ENCODE data around the gene HRCT1. TPM values are rescaled to one million over a fixed set of nuclear protein-coding genes. Genes with fewer than 3 reads are reported as not detected.

The HRCT1 gene
- total and polyA plus RNA-seq, 11 donors, result 0.97 to 9.5 (median 4.4) TPM

GRCh38 chr9:35945341-35946018, 39.5 kb downstream of the HRCT1 start:
- Histone ChIP-seq H3K27me3 (no peaks in the 10 kb centered on the region), H3K9me3 (no peaks in the 10 kb centered on the region), H3K4me1 (peaks cover 0 to 34% (median 19%) of the 10 kb centered on the region in 12 donors), H3K36me3 (no peaks in the 10 kb centered on the region), H3K4me3 (peak overlapping the region in 6 of 12 donors; percentile 18 to 36 (median 26)), H3K27ac (peak overlapping the region; percentile 23 to 80 (median 64))
- TF ChIP-seq CTCF (IDR thresholded peaks at IDR 0.05) (peak; percentile 75 to 95 (median 87)), POLR2A (IDR thresholded peaks at IDR 0.05) (no peak)
- intact Hi-C loops (cut with DNase I), result loop anchor here (1.0 to 5.0 kb wide), 7 partner anchors 38 to 155 kb away; partner anchors contain the start of genes HRCT1 (in 2 of the 10), NPR2 (in 1 of the 10) and SPAAR (in 1 of the 10)
- WGBS, 4 donors, result 26 to 29% (median 28%) methylated on average over 10 of the region's 10 CpGs
- DNase-seq (peak; percentile 83 to 90 (median 87)), ATAC-seq (peak; percentile 31 to 83 (median 80))

GRCh38 chr9:35948451-35948850, 42.4 kb downstream of the HRCT1 start:
- no peaks in the 10 kb centered on the region for H3K27me3 ChIP-seq
- no peaks in the 10 kb centered on the region for H3K9me3 ChIP-seq
- H3K36me3 ChIP-seq, result no peaks in the 10 kb centered on the region
- intact Hi-C loops (cut with DNase I), result loop anchor here in 2 of 10 donors (5.0 kb wide), 2 partner anchors 41 to 46 kb away; partner anchors contain the start of genes HRCT1 (in 1 of the 2) and SPAAR (in 1 of the 2)
- no peak overlapping the region for H3K4me3 ChIP-seq
- DNase-seq, result no peak
- H3K4me1 ChIP-seq, result peaks cover 0 to 40% (median 17%) of the 10 kb centered on the region in 12 donors
- no peak for ATAC-seq
- peak overlapping the region in 5 of 12 donors; percentile 13 to 71 (median 48) for H3K27ac ChIP-seq
- TF ChIP-seq POLR2A (IDR thresholded peaks at IDR 0.05) (no peak), CTCF (IDR thresholded peaks at IDR 0.05) (no peak)
- WGBS, 4 donors, result 60 to 71% (median 67%) methylated on average over 2 of the region's 2 CpGs

- WGBS, 4 donors, result 43 to 56% (median 51%) methylated on average over 2 of the region's 2 CpGs
- no peaks in the 10 kb centered on the region for H3K36me3 ChIP-seq
- peaks cover 0 to 40% (median 17%) of the 10 kb centered on the region in 12 donors for H3K4me1 ChIP-seq
- DNase-seq (no peak), ATAC-seq (peak in 3 of 4 donors; percentile 32 to 51 (median 45))
- H3K27me3 ChIP-seq, result no peaks in the 10 kb centered on the region
- peak overlapping the region in 10 of 12 donors; percentile 2 to 71 (median 34) for H3K27ac ChIP-seq
- TF ChIP-seq CTCF (IDR thresholded peaks at IDR 0.05), result no peak
- TF ChIP-seq POLR2A (IDR thresholded peaks at IDR 0.05), result no peak
- H3K9me3 ChIP-seq, result no peaks in the 10 kb centered on the region
- no peak overlapping the region for H3K4me3 ChIP-seq
- intact Hi-C loops (cut with DNase I), result loop anchor here in 2 of 10 donors (5.0 kb wide), 2 partner anchors 42 to 47 kb away; partner anchors contain the start of genes HRCT1 (in 1 of the 2) and SPAAR (in 1 of the 2)
Measured at GRCh38 chr9:35948901-35949318, 42.9 kb downstream of the HRCT1 start.

GRCh38 chr9:35951736-35952135, 45.7 kb downstream of the HRCT1 start:
- H3K36me3 ChIP-seq, result no peaks in the 10 kb centered on the region
- WGBS, 4 donors, result 37 to 54% (median 48%) methylated on average over 6 of the region's 6 CpGs
- H3K9me3 ChIP-seq, result no peaks in the 10 kb centered on the region
- peaks cover 0 to 25% (median 8%) of the 10 kb centered on the region in 12 donors for H3K4me1 ChIP-seq
- peak overlapping the region; percentile 47 to 84 (median 68) for H3K27ac ChIP-seq
- DNase-seq (peak in 2 of 5 donors; percentile 33 to 55), ATAC-seq (peak; percentile 43 to 83 (median 65))
- TF ChIP-seq CTCF (IDR thresholded peaks at IDR 0.05), result no peak
- TF ChIP-seq POLR2A (IDR thresholded peaks at IDR 0.05), result no peak
- intact Hi-C loops (cut with DNase I), result loop anchor here in 3 of 10 donors (10.0 kb wide), 2 partner anchors 213 to 373 kb away; partner anchors contain the start of gene CCIN (in 3 of the 3)
- no peak overlapping the region for H3K4me3 ChIP-seq
- H3K27me3 ChIP-seq, result peaks cover 0 to 6% (median 0%) of the 10 kb centered on the region in 9 donors

Measured in heart left ventricle (tissue), 16 donors.